CD4-positive, CD25-positive, alpha-beta regulatory T cell (primary cell): ENCODE results near the gene ZNF77. TPM values are rescaled to one million over a fixed set of nuclear protein-coding genes. Genes with fewer than 3 reads are reported as not detected.
"Not testable (repeated sequence)": the region's sequence is repeated elsewhere in the genome, so short reads cannot be mapped to it uniquely, and the experiment has no call there.

Source experiments
- ATAC-seq, 2 donors: fragments of 150-1000 bp; cut with Tn5 transposase; one replicate each; pipeline ENCODE4 v1.10.0; 2021; ENCODE audit warnings: low read depth in 2 of 2, moderate number of reproducible peaks in 2 of 2, moderate library complexity in 1 of 2
- DNase-seq, 3 donors: peaks; one replicate each; pipeline versions ENCODE4 v3.0.0 to v3.0.0-alpha.2; 2012 to 2022; ENCODE audit warnings: mixed read lengths in 1 of 3
- H3K27ac ChIP-seq: one replicate; pipeline ENCODE4 v1.7.0; 2013; ENCODE audit warnings: mild to moderate bottlenecking, low read length; ENCODE audit not compliant: insufficient read depth, poor library complexity, severe bottlenecking
- H3K27me3 ChIP-seq: one replicate; pipeline ENCODE4 v1.7.0; 2013; ENCODE audit warnings: low read length; ENCODE audit not compliant: control insufficient read depth, insufficient read depth
- H3K36me3 ChIP-seq: one replicate; pipeline ENCODE4 v1.7.0; 2013; ENCODE audit warnings: mild to moderate bottlenecking, low read length, moderate library complexity; ENCODE audit not compliant: control insufficient read depth, insufficient read depth
- H3K4me1 ChIP-seq: 2 replicates; pipeline ENCODE4 v1.7.0; 2013; ENCODE audit warnings: mild to moderate bottlenecking, low read length; ENCODE audit not compliant: insufficient read depth, control insufficient read depth, poor library complexity, severe bottlenecking
- H3K4me3 ChIP-seq: one replicate; pipeline ENCODE4 v1.7.0; 2013; ENCODE audit warnings: low read depth, mild to moderate bottlenecking, low read length, moderate library complexity
- H3K9me3 ChIP-seq, 2 experiments: 1 replicate in 1 of 2; 2 replicates in 1 of 2; pipeline ENCODE4 v1.7.0; 2013; ENCODE audit warnings: low read length in 2 of 2, mild to moderate bottlenecking in 1 of 2, moderate library complexity in 1 of 2; ENCODE audit not compliant: control insufficient read depth in 2 of 2
- H3K27ac Mint-ChIP-seq, 3 donors: one replicate each; pipeline ENCODE4 v1.8.0; 2020 to 2022; ENCODE audit warnings: mild to moderate bottlenecking in 3 of 3, mixed read lengths in 3 of 3, moderate library complexity in 2 of 3
- H3K27me3 Mint-ChIP-seq: one replicate; pipeline ENCODE4 v1.8.0; 2022; ENCODE audit warnings: mild to moderate bottlenecking, mixed read lengths
- H3K36me3 Mint-ChIP-seq: one replicate; pipeline ENCODE4 v1.8.0; 2020; ENCODE audit warnings: mixed read lengths
- H3K4me1 Mint-ChIP-seq, 4 donors: one replicate each; pipeline ENCODE4 v1.8.0; 2020 to 2022; ENCODE audit warnings: mixed read lengths in 4 of 4, mild to moderate bottlenecking in 1 of 4
- H3K4me3 Mint-ChIP-seq, 4 donors: one replicate each; pipeline ENCODE4 v1.8.0; 2020 to 2022; ENCODE audit warnings: mild to moderate bottlenecking in 4 of 4, mixed read lengths in 4 of 4, moderate library complexity in 3 of 4
- H3K9me3 Mint-ChIP-seq, 7 donors: one replicate each; pipeline ENCODE4 v1.8.0; 2020 to 2022; ENCODE audit warnings: mixed read lengths in 7 of 7, mild to moderate bottlenecking in 3 of 7, moderate library complexity in 2 of 7
- polyA plus RNA-seq, 4 donors: library from polyadenylated mRNA; unstranded; fragments of 300-500 nt; fragmentation: Illumina TruSeq; gene quantifications; one replicate each; pipeline ENCODE4 v1.2.3, GENCODE V29; 2021
- total RNA-seq: library from RNA; stranded (reverse); gene quantifications from one replicate; pipeline ENCODE4 v1.2.3, GENCODE V29; 2022

Gene ZNF77
- total and polyA plus RNA-seq, 5 donors from 2014 or later, result 0.48 to 3.0 (median 2.4) TPM

DNA sequence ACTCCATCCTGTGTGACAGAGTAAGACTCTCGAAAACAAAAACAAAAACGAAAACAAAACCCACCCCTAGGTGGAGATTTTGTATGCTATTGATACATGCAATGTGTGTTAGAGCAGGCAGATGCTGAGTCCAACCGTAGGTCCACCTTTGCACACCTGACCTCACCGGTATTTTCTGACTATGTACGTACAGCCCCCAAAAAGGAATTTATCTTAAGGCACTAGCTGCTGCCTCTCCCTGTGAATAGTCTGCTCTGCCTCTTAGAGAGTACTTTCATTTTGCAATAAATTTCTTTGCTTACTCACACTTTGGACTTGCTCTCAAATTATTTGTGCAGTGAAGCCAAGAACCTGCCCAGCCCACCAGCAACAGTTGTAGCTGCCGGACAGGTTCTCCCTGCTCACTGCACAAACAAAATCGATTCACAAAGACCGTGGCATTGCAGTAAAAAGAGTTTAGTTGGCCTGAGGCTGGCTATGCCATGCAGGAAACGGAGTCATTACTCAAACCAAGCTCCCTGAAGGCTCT is 8.2 kb upstream of the ZNF77 start:
- no peaks in the 10 kb centered on the region for H3K27me3 ChIP-seq
- no peaks in the 10 kb centered on the region for H3K9me3 ChIP-seq
- H3K27ac ChIP-seq, result no peak overlapping the region
- H3K4me1 ChIP-seq, result peaks cover 12% of the 10 kb centered on the region
- peaks cover 6 to 25% (median 16%) of the 10 kb centered on the region in 4 donors for H3K4me1 Mint-ChIP-seq
- no peaks in the 10 kb centered on the region for H3K36me3 ChIP-seq
- ATAC-seq (no peak), DNase-seq (no peak)
- H3K27me3 Mint-ChIP-seq, result peaks cover 5% of the 10 kb centered on the region
- H3K4me3 Mint-ChIP-seq, result no peak overlapping the region
- no peak overlapping the region for H3K4me3 ChIP-seq
- H3K9me3 Mint-ChIP-seq, result no peaks in the 10 kb centered on the region
- no peaks in the 10 kb centered on the region for H3K36me3 Mint-ChIP-seq
- no peak overlapping the region for H3K27ac Mint-ChIP-seq

DNA sequence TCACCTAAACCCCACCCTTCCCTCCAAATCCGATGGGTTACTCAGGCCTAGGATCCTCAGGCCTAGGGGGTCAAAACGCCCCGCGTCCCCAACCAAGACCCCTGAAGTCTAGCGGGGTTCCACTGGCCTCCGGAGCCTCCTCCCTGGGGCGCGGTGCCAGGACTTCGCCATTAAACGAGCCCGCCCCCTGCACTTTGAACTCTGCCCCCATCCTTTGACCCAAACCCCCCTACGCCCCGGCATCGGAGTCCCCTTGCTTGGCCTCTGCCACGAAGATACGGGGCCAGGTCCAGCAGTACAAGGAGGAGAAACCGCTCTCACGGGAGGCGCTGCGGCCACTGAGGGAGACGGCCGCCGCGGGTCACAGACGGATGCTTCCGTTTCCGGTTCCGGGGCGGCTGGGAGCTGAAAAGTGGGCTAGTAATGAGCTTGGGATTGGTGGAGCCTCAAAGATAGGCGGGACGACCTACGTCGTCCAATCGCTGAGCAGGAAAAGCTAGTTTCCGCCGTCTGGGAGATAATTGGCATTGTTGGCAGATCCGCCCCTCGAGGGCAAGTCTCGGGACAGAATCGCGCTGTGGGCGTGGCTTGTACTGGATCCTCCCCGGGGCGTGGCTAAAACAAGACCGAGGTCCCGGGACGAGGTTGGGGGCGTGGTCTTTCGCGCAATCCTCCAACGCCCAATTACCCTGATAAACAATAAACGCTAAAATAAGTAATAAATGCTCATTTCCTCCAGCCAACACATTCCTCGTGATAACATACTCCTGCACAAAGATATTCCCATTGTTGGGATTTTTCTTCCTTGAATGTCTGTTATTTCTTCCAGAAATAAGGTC is 5.7 kb upstream of the ZNF77 start:
- Mint-ChIP-seq H3K27ac (peak overlapping the region; percentile 94 to 100 (median 98)), H3K4me3 (peak overlapping the region; percentile 85 to 98 (median 96)), H3K4me1 (peaks cover 6 to 35% (median 16%) of the 10 kb centered on the region in 4 donors), H3K9me3 (no peaks in the 10 kb centered on the region), H3K36me3 (no peaks in the 10 kb centered on the region), H3K27me3 (no peaks in the 10 kb centered on the region)
- Histone ChIP-seq H3K9me3 (no peaks in the 10 kb centered on the region), H3K27ac (peak overlapping the region; percentile 95), H3K27me3 (no peaks in the 10 kb centered on the region), H3K4me1 (peaks cover 15% of the 10 kb centered on the region), H3K4me3 (peak overlapping the region; percentile 89), H3K36me3 (no peaks in the 10 kb centered on the region)
- DNase-seq (peak; percentile 99 to 100 (median 100)), ATAC-seq (peak; percentile 98)

DNA sequence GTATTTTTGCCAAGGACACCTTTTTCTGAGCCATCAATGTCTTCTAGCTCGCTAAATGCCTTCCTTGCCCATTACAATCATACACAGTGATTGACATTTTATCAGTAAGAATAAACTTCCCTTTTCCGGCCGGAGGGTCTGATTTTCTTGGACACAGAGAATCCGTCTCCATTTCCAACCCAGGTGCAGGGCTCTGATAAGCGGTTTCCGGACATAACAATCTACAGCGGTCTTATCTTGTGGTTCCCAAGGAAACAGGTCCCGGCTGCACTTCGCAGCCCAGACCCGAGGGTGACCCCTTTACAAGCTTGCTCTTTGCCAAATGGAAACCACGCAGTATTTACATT is 5.1 kb upstream of the ZNF77 start:
- Mint-ChIP-seq H3K9me3 (no peaks in the 10 kb centered on the region), H3K4me1 (peaks cover 8 to 40% (median 18%) of the 10 kb centered on the region in 4 donors), H3K4me3 (peak overlapping the region; percentile 85 to 98 (median 96)), H3K27me3 (peaks cover 3% of the 10 kb centered on the region), H3K27ac (peak overlapping the region; percentile 94 to 100 (median 98)), H3K36me3 (no peaks in the 10 kb centered on the region)
- Histone ChIP-seq H3K4me1 (peaks cover 19% of the 10 kb centered on the region), H3K9me3 (no peaks in the 10 kb centered on the region), H3K27me3 (no peaks in the 10 kb centered on the region), H3K4me3 (peak overlapping the region; percentile 88), H3K27ac (peak overlapping the region; percentile 95), H3K36me3 (no peaks in the 10 kb centered on the region)
- no peak for ATAC-seq
- DNase-seq, result no peak

DNA sequence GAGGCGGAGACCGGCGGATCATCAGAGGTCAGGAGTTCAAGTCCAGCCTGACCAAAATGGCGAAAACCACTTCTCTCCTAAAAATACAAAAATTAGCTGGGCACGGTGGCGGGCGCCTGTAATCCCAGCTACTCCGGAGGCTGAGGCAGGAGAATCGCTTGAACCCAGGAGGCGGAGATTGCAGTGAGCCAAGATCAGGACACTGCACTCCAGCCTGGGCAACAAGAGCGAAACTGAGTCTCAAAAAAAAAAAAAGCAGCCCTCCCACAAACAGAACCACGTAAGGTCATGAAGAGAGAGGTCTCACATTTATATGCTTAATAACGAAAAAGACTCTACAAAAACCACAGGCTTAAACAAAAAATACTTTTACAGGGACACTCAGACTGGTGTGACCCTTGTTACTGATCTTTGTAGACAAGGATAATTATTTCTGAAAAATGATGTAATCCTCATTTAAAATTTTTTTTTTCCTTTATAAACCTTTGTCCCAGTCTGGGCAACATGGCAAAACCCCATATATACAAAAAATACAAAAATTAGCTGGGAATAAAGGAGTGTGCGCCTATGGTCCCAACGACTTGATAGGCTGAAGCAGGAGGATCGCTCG is 909 bp upstream of the ZNF77 start:
- H3K27me3 ChIP-seq, result no peaks in the 10 kb centered on the region
- DNase-seq, result no peak
- peaks cover 27% of the 10 kb centered on the region for H3K4me1 ChIP-seq
- peak overlapping the region; percentile 88 for H3K27ac ChIP-seq
- peak overlapping the region; percentile 93 to 99 (median 97) for H3K27ac Mint-ChIP-seq
- H3K9me3 Mint-ChIP-seq, result no peaks in the 10 kb centered on the region
- peak overlapping the region; percentile 92 to 99 (median 97) for H3K4me3 Mint-ChIP-seq
- H3K27me3 Mint-ChIP-seq, result peaks cover 6% of the 10 kb centered on the region
- H3K36me3 Mint-ChIP-seq, result peaks cover 3% of the 10 kb centered on the region
- H3K4me1 Mint-ChIP-seq, result peaks cover 4 to 52% (median 18%) of the 10 kb centered on the region in 4 donors
- peak overlapping the region; percentile 13 for H3K4me3 ChIP-seq
- no peaks in the 10 kb centered on the region for H3K9me3 ChIP-seq
- no peak for ATAC-seq
- H3K36me3 ChIP-seq, result no peaks in the 10 kb centered on the region

DNA sequence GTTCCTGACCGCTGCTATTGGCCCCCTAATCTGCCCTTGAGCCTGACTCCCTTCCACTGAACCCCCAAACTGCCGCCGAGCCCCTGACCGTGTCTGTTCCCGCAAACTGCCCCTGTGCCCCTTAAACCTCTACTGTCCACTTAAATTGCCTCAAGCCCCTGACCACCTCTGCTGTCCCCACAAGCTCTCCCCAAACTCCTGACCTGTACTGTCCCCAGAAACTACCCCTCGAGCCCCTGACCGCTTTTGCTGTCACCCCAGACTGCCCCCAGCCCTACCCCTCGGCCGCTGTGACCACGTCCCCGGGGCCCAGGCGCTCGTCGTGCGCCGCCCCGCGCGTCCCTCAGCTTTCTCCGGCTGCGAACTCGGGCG is 382 bp downstream of the ZNF77 start:
- no peak for DNase-seq
- no peaks in the 10 kb centered on the region for H3K9me3 Mint-ChIP-seq
- H3K4me3 ChIP-seq, result peak overlapping the region; percentile 32
- peak overlapping the region; percentile 88 for H3K27ac ChIP-seq
- H3K4me1 ChIP-seq, result peaks cover 18% of the 10 kb centered on the region
- H3K4me1 Mint-ChIP-seq, result peaks cover 3 to 39% (median 11%) of the 10 kb centered on the region in 4 donors
- peak overlapping the region; percentile 79 to 99 (median 97) for H3K27ac Mint-ChIP-seq
- ATAC-seq, result no peak
- H3K27me3 Mint-ChIP-seq, result peaks cover 6% of the 10 kb centered on the region
- H3K36me3 Mint-ChIP-seq, result peaks cover 3% of the 10 kb centered on the region
- no peaks in the 10 kb centered on the region for H3K27me3 ChIP-seq
- no peaks in the 10 kb centered on the region for H3K9me3 ChIP-seq
- H3K36me3 ChIP-seq, result no peaks in the 10 kb centered on the region
- peak overlapping the region; percentile 92 to 99 (median 97) for H3K4me3 Mint-ChIP-seq

DNA sequence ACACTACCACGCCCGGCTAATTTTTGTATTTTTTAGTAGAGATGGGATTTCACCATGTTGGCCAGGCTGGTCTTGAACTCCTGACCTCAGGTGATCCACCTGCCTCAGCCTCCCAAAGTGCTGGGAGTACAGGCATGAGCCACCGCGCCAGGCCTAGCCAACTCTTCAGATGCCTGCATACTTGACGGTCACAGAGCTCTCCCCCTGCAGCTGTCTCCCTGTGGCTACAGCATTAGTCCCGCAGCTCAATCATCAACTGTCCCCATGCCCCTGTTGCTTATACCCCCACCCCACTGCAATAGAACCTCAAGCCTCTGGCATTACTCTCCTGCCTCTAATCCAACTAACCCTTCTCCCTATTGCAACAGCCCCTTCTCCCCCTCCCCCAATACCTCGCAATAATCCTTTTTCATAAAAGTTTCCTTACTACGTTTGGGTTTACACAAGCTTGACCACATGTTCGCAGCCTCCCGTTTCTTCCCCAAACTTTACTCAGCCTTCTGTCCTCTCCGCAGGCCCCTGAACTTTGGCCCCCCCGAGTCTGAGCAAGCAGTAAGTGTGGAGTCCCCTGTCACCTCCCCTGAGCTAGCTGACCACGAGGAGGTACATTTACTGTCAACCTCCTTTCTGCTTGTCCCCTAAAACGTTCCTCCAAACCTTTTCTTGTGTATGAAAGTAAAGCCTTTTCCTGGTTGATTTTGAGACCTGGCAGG is 1.7 kb downstream of the ZNF77 start:
- no peaks in the 10 kb centered on the region for H3K36me3 ChIP-seq
- peaks cover 3 to 32% (median 6%) of the 10 kb centered on the region in 4 donors for H3K4me1 Mint-ChIP-seq
- peaks cover 6% of the 10 kb centered on the region for H3K27me3 Mint-ChIP-seq
- ATAC-seq, result no peak
- H3K9me3 Mint-ChIP-seq, result no peaks in the 10 kb centered on the region
- DNase-seq, result no peak
- peaks cover 6% of the 10 kb centered on the region for H3K36me3 Mint-ChIP-seq
- no peaks in the 10 kb centered on the region for H3K9me3 ChIP-seq
- no peak overlapping the region for H3K27ac ChIP-seq
- H3K4me1 ChIP-seq, result peaks cover 15% of the 10 kb centered on the region
- peak overlapping the region in 1 of 3 donors; percentile 36 for H3K27ac Mint-ChIP-seq
- H3K4me3 ChIP-seq, result no peak overlapping the region
- peak overlapping the region; percentile 30 to 93 (median 70) for H3K4me3 Mint-ChIP-seq
- no peaks in the 10 kb centered on the region for H3K27me3 ChIP-seq

DNA sequence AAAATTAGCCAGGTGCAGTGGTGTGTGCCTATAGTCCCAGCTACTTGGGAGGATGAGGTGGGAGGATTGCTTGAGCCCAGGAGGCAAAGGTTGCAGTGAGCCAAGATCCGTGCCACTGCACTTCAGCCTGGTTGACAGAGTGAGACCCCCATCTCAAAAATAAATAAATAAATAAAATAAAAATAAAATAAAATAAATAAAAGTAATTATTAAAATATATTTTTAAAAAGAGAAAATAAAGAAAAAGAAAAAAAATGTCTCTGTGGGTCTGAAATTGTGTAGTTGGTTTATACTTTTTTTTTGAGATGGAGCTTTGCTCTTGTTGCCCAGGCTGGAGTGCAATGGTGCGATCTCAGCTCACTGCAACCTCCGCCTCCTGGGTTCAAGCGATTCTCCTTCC is 8.9 kb downstream of the ZNF77 start:
- H3K9me3 ChIP-seq, result peaks cover 28 to 40% of the 10 kb centered on the region in 2 experiments
- ATAC-seq, result not testable (repeated sequence)

More for the DNA sequence above, 8.9 kb downstream of the ZNF77 start:
- H3K27me3 Mint-ChIP-seq, H3K27ac Mint-ChIP-seq, H3K4me3 Mint-ChIP-seq, H3K27me3 ChIP-seq, H3K4me1 Mint-ChIP-seq, H3K4me1 ChIP-seq, DNase-seq, H3K27ac ChIP-seq, H3K4me3 ChIP-seq: not testable (repeated sequence)
- peaks cover 3 to 40% (median 11%) of the 10 kb centered on the region in 7 donors for H3K9me3 Mint-ChIP-seq
- H3K36me3 ChIP-seq, result peaks cover 30% of the 10 kb centered on the region
- peaks cover 31% of the 10 kb centered on the region for H3K36me3 Mint-ChIP-seq
